HCT116 (cell line): ENCODE data around the gene ZMYND11.
A peak's percentile ranks its signal among the peaks of the same experiment; 100 is the strongest.

Source experiments
- CTCF ChIP-seq, 3 experiments: fragments of 200-600 bp in 1 of 3; sonication (generic) in 1 of 3; IDR thresholded peaks in 2 of 3; conservative IDR thresholded peaks in 1 of 3; 2 replicates each; pipeline ENCODE4 v1.5.1; 2012 to 2017; ENCODE audit warnings: low read depth in 2 of 3, low read length in 2 of 3, antibody characterized with exemption in 1 of 3, borderline replicate concordance in 1 of 3, control low read depth in 1 of 3, mild to moderate bottlenecking in 1 of 3, mixed read lengths in 1 of 3, mixed run types in 1 of 3, moderate library complexity in 1 of 3; ENCODE audit not compliant: insufficient read depth in 1 of 3
- EGR1 ChIP-seq: IDR thresholded peaks from 2 replicates; pipeline ENCODE4 v1.6.1; 2012; ENCODE audit warnings: low read depth
- EZH2 ChIP-seq: fragments of 200-600 bp; sonication (generic); IDR thresholded peaks from 2 replicates; pipeline ENCODE4 v1.6.1; 2017; ENCODE audit warnings: antibody characterized with exemption, mixed run types
- EZH2phosphoT487 ChIP-seq: fragments of 200-600 bp; IDR thresholded peaks from 2 replicates; pipeline ENCODE4 v1.6.1; 2018; ENCODE audit warnings: antibody characterized with exemption, borderline replicate concordance
- POLR2A ChIP-seq: IDR thresholded peaks from 2 replicates; pipeline ENCODE4 v1.7.0; 2011; ENCODE audit warnings: borderline replicate concordance; ENCODE audit not compliant: insufficient read depth, insufficient read length; ENCODE audit errors: extremely low read depth
- POLR2AphosphoS5 ChIP-seq: IDR thresholded peaks from 2 replicates; pipeline ENCODE4 v1.6.1; 2011; ENCODE audit warnings: mild to moderate bottlenecking, low read depth, low read length, moderate library complexity
- REST ChIP-seq: IDR thresholded peaks from 2 replicates; pipeline ENCODE4 v1.6.1; 2012; ENCODE audit warnings: low read depth
- SP1 ChIP-seq: IDR thresholded peaks from 2 replicates; pipeline ENCODE4 v1.6.1; 2012; ENCODE audit warnings: low read depth
- ZFX ChIP-seq: fragments of 450-650 bp; IDR thresholded peaks from 2 replicates; pipeline ENCODE4 v1.6.1; 2017
- ZNF274 ChIP-seq: fragments of 200-500 bp; sonication (Bioruptor generic); IDR thresholded peaks from 2 replicates; pipeline ENCODE4 v1.6.1; 2014; ENCODE audit warnings: mild to moderate bottlenecking, low read depth, low read length, inconsistent platforms

- TF ChIP-seq CTCF (IDR thresholded peaks at IDR 0.05 in 2 of 3, conservative IDR thresholded peaks at IDR 0.05 in 1 of 3; ENCODE audit: borderline replicate concordance in 1 of 3, insufficient read depth in 1 of 3, low read depth in 2 of 3, low read length in 2 of 3) (peak in 2 of 3 experiments; percentile 32 to 50; a peak in 3 of 6 replicates), SP1 (no peak), ZNF274 (no peak), POLR2A (no peak), EGR1 (no peak), POLR2AphosphoS5 (no peak), REST (no peak), EZH2 (no peak), EZH2phosphoT487 (no peak), ZFX (no peak)
Observed at GRCh38 chr10:178208-178607, 43.0 kb downstream of the ZMYND11 start.
